Left kidney (tissue), 2 donors: ENCODE results near the gene GSTT2. TPM values are rescaled to one million over a fixed set of nuclear protein-coding genes. Genes with fewer than 3 reads are reported as not detected.
A peak's percentile ranks its signal among the peaks of the same experiment; 100 is the strongest.
"Not testable (repeated sequence)": the region's sequence is repeated elsewhere in the genome, so short reads cannot be mapped to it uniquely, and the experiment has no call there.

Source experiments
- DNase-seq: peaks from one replicate; pipeline ENCODE4 v3.0.0-alpha.2; 2013
- polyA plus RNA-seq: library from polyadenylated mRNA; unstranded; fragments of 120-200 nt; gene quantifications from one replicate; pipeline ENCODE4 v1.2.1, GENCODE V29; 2013; ENCODE audit not compliant: insufficient read length

The GSTT2 gene
- polyA plus RNA-seq, 1 donor, result not detected

- DNase-seq, result not testable (repeated sequence)
Measured at GRCh38 chr22:23974345-23974744, 5.6 kb upstream of the GSTT2 start, which contains the start of gene DDT. Gene DDT, minus strand, starts transcription at chr22:23974441. Its CDS starts 27 bp downstream, at chr22:23974414.

GRCh38 chr22:23974836-23975352 is 5.0 kb upstream of the GSTT2 start:
- DNase-seq, result not testable (repeated sequence)

GRCh38 chr22:23977304-23977703 is 2.6 kb upstream of the GSTT2 start:
- not testable (repeated sequence) for DNase-seq

DNA sequence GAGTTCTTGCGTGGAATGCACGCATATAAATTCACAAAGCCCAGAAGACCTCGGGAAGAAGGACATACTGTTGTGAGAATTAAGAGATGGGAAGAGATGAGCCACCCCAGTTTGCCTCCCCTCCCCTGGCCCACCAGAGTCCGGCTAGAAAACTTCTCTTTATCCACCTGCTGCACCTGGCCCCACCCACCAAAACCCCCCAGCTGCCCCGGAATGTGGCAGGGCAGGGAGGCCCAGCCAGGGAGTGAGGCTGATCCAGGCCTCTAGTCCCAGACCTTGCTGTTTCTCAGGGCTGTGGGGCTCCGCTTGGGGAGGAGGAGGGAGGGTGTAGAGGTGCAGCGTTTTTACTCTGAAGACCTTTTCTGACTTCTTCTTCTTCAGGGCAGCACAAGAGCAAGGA is 633 bp downstream of the GSTT2 start:
- not testable (repeated sequence) for DNase-seq

DNA sequence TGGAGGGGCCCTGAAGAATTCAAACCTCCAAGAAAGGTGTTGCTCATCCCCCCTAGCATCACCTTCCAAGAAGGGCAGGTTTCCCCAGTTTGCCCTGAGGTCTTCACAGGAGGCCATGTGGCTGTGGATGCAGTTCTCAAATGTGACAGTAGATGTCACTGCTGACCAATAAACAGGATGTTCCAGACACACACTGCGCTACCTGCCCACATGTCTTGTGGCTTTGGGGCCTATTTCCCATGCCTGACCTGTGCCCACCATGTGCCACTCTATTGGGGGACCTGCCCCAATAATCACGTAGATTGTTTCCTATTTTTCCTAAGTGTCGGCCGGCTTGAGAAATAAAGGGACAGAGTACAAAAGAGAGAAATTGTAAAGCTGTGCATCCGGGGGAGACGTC is 4.5 kb downstream of the GSTT2 start:
- DNase-seq, result peak; percentile 21

DNA sequence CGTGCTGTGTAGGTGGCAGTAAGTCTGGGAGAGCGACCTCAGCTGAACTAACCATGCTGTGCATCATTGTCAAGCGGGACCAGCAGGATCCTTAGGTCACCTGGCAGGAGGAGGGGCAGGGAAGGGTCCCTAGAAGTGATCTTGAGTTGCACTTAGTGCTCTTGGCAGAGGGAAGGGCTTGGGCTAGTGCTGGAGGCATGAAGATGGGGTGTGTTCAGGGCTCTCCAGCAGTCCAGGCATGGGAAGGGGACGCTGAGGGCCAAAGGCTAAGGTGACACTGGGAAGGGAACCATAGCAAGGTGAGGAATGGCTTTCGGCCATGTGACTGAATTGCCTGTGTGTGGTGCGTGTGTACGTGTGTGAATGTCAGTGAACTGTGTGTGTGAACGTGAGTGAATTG is 6.2 kb downstream of the GSTT2 start:
- DNase-seq, result not testable (repeated sequence)

GRCh38 chr22:23986538-23987178 is 6.7 kb downstream of the GSTT2 start:
- DNase-seq, result not testable (repeated sequence)

DNA sequence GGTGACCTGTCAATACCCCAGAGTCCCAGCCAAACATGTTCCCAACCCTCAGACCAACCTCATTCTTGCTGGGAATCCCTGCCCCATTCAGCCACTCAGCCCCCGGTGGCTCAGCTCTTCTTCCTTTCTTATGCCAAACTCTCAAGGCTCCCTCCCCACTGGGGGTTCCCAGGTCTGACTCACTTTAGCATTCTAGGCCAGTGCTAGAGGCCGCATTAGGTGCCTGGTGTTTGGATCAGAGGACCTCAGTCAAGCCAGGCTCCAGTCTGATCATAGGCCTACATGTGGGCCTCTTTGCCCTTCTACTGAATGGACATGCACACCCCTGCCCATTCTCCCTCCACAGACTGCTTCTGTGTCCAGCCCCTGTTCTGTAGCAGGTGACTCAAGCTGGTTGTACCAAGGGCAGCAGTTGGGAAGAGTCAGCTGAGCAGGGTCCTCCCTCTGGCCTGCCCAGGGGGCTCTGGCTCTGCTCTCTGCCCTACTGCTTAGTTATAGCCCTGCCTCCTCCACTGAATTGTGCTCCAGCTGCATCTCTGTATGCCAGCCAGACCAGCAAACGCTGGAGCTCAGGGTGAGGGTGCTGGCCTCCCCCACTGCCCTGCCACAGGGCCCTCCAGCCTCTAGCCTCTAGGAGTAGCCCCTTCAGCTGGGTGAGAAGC is 9.8 kb downstream of the GSTT2 start:
- DNase-seq, result not testable (repeated sequence)

DNA sequence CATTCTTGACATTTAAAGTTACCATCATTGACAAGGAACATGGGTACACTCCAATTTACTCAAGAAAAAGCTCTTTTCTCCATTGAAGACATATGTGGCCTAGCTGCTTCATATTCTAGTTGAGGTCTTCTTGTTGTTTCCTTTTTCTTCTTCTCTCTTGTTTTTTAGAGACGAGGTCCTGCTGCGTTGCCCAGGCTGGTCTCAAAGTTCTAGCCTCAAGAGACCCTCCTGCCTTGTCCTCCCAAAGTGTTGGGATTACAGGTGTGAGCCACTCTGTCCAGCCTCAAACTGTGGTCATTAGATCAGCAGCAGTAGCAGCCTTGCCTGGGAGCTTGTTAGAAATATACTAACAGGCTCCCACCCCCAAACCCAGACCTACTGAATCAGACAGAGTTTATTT is 13.1 kb downstream of the GSTT2 start:
- DNase-seq, result not testable (repeated sequence)

DNA sequence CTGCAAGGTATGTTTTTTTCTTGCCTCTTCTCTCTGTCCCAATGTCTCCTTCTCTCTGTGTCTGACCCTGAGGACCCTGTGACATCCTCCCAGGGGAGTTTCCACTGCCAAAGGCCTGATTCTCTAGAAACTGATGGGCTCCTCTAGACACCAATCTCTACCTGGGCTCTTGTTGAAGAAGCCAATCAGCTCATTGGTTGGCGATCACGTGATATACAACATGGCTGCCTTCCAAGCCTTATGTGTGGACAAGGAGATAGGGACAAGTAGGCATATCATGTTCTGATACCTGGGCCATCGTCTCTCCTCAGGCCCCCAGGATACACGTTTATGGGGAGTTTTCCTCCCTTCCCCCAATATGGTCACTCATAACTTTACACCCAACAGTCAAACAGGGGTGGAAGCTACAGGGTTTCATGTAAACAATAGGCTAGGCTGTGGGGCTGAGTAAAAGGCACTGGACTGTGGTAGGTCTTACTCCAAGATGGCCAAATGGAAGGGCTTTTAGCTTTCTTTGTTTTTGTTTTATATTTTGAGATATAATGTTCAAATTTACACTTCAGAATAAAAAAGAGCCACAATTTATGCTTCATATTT is 13.7 kb downstream of the GSTT2 start:
- DNase-seq, result not testable (repeated sequence)

DNA sequence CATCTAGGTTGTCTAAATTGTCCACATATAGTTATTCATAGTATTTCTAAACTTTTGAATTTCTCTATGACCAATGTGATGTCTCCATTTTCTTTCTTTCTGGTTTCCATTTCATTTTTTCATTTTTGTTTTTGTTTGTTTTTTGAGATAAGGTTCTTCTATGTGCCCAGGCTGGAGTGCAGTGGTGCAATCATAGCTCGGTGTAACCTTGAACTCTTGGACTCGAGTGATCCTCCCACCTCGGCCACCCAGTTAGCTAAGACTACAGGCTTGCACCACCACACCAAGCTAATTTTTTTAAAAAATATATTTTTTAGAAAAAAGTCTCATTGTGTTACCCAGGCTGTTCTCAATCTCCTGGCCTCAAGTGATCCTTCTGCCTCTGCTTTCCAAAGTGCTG is 17.2 kb downstream of the GSTT2 start:
- DNase-seq, result no peak

- not testable (repeated sequence) for DNase-seq
Measured at GRCh38 chr22:23999779-24000178, 19.8 kb downstream of the GSTT2 start.

- no peak for DNase-seq
Measured at GRCh38 chr22:24001314-24001713, 21.4 kb downstream of the GSTT2 start.

DNA sequence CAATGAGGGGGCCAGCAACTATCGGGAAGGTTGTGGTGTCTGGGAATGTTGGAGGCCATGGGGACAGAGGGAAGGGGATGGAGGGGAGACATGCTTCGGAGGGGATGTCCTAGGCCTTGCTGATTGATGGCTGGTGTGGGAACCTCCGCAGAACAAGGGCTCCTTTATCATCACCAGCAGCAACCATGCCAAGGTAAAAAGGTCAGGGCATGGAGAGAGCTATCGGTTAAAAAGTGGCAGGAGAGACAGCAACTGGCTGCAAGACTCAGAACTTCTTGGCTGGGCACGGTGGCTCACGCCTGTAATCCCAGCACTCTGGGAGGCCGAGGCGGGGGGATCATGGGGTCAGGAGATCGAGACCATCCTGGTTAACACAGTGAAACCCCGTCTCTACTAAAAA is 22.3 kb downstream of the GSTT2 start:
- no peak for DNase-seq

DNA sequence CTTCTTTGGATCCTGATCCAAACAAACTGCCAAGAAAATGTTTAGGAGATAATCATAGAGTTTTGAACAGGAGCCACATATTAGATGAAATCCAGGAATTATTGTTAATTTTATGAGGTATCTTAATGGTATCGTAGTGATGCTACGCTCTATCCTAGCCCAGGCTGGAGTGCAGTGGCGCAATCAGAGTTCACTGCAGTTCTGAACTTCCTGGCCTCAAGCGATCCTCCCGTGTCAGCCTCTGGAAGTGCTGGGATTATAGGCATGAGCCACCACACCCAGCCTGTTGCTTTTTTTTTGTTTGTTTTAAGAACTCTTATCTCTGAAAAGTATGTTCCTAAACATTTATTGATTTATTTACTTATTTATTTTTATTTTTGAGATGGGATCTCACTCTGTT is 22.9 kb downstream of the GSTT2 start:
- no peak for DNase-seq

DNA sequence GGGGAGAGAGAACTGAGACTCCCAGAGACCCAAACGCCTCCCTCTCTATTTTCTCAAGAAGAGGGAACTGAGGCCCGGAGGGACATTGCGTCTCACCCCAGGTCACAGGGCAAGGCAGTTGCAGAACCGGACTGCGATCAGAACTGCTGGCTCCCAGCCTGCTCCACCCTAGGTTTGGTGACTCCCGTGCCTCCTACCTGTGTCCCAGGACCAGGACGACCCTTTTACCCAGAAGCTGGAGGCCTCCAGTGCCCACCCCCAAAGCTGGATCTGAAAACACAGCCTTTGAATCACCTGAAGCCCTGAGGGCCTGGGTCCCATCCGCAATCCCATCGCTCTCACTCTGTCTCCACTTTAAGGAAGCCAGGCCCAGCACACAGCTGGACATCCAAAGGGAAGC is 24.0 kb downstream of the GSTT2 start:
- no peak for DNase-seq

DNA sequence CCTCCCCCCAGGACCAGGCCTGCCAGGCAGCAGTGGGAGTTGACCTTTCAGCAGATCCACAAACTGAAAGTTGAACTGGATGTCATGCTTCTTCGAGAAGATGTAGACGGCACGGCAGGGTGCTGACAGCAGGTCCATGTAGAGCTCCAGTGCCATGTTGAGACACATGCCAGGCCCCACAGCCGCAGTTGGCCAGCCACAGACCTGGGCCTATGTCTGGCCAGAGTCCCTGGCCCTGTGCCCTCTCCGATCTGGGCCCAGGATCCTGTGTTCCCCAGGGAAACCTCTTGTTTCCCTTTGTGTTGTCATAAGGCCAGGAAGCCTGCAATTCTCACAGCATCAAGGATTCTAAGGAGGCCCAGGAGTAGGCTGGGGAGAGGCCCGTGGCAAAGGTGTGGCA is 25.3 kb downstream of the GSTT2 start, which contains the start of gene GSTT4:
Gene GSTT4 (minus strand): TSS at position 253 of the 400 bp plus-strand sequence. CDS start 97 bp downstream, at position 156.
- no peak for DNase-seq

GRCh38 chr22:24006207-24006913 is 26.4 kb downstream of the GSTT2 start:
- no peak for DNase-seq

DNA sequence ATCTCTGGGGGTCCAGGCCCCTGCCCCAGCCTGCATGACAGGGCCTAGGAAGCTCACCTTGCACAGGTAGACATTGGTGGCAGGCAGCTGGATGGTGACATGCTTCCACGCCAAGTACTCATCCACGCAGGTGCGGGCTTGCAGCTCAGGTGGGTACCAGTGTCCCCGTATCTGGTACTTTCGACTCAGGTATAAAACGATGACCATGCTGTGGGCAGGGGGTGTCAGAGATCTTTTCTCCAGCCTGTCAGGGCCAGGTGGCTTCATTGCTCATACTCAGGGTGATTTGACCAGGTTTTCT is 26.9 kb downstream of the GSTT2 start:
- no peak for DNase-seq

DNA sequence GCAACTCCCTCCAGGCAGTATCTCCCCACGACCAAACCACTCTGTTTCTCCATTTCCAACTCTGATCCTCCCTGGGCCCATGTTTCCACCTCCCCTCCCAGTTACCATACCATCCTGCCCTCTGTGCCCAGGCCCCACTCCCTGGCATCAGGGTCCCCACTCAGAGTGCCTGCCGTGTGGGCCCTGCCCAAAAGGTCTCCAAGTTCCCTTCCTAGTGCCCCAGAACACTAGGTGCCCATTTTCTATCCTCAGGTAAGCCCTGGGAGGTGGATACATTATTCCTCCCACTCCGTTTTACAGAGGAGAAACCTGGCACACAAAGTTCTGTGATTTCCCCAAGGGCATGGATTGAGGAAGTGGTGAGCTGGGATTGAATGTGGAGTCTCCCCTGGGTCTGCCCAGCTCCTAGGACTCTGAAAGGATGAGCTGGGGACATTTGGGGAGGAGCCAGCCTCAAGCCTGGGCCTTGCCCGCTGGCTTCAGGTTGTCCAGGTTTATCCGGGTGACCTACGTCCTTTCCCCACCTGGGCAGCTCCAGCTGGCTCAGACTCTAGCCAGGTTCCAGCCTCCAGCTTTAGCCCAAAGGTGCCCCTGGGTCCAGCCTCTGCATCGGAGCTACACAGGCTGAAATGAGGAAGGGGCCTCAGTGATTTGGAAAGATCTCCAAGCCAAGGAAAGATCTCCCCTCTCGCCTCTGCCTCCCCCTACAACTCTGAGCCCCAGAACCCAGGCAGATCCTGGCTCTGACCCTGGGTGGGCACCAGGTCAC is 27.5 kb downstream of the GSTT2 start:
- no peak for DNase-seq

DNA sequence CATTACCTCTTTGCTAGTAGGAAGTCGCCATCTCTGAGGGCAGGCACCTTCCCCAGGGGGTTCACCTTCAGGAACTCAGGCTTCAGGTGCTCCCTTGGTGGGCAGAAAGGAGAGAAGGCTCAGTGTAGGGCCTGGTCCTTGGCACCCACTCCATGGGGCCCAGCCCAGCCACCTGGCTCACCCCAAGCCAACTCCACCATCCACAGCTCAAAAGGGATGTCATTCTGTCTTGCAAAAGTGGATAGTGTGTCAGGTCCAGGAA is 28.0 kb downstream of the GSTT2 start:
- DNase-seq, result no peak
